ENCODE results near the gene PAQR8.
"Not testable (repeated sequence)": the region's sequence is repeated elsewhere in the genome, so short reads cannot be mapped to it uniquely, and the experiment has no call there.

The PAQR8 gene

GRCh38 chr6:52424513-52424912, 62.6 kb downstream of the PAQR8 start:
- no peaks in the 10 kb centered on the region for H4K20me1 ChIP-seq (ENCODE audit: insufficient read depth, low read length)
- no peak overlapping the region for H3K4me2 ChIP-seq (ENCODE audit: low read length)
- no peaks in the 10 kb centered on the region for H3K36me3 ChIP-seq (replicated peaks; ENCODE audit: low read depth, low read length)
- H3K4me3 ChIP-seq (ENCODE audit: low read length), result no peak overlapping the region
- H3K79me2 ChIP-seq (ENCODE audit: low read length), result no peaks in the 10 kb centered on the region
- H3K4me1 ChIP-seq (ENCODE audit: low read length), result peaks cover 36% of the 10 kb centered on the region
- H3K9me3 ChIP-seq (ENCODE audit: insufficient read depth, low read length), result no peaks in the 10 kb centered on the region
- no peak overlapping the region for H3K9ac ChIP-seq (ENCODE audit: low read length)
- peaks cover 3% of the 10 kb centered on the region; the same call in 1 of the 2 replicates for H3K27me3 ChIP-seq (ENCODE audit: low read depth, low read length)
- H2AFZ ChIP-seq (ENCODE audit: low read depth, low read length), result no peak overlapping the region
- no peak overlapping the region for H3K27ac ChIP-seq (ENCODE audit: low read length)
- no peak for TF ChIP-seq CTCF (IDR thresholded peaks at IDR 0.05; ENCODE audit: low read depth, low read length)
- no peak for TF ChIP-seq EZH2phosphoT487 (IDR thresholded peaks at IDR 0.05; ENCODE audit: low read depth)

- H3K27ac ChIP-seq (ENCODE audit: low read length), result no peak overlapping the region
- H3K9ac ChIP-seq (ENCODE audit: low read length), result no peak overlapping the region
- H3K9me3 ChIP-seq (ENCODE audit: insufficient read depth, low read length), result no peaks in the 10 kb centered on the region
- peaks cover 28% of the 10 kb centered on the region for H3K4me1 ChIP-seq (ENCODE audit: low read length)
- no peaks in the 10 kb centered on the region for H3K27me3 ChIP-seq (ENCODE audit: low read depth, low read length)
- no peaks in the 10 kb centered on the region for H3K36me3 ChIP-seq (replicated peaks; ENCODE audit: low read depth, low read length)
- TF ChIP-seq EZH2phosphoT487 (IDR thresholded peaks at IDR 0.05; ENCODE audit: low read depth), result no peak
- TF ChIP-seq CTCF (IDR thresholded peaks at IDR 0.05; ENCODE audit: low read depth, low read length), result no peak
- no peaks in the 10 kb centered on the region for H4K20me1 ChIP-seq (ENCODE audit: insufficient read depth, low read length)
- no peak overlapping the region for H3K4me3 ChIP-seq (ENCODE audit: low read length)
- H3K79me2 ChIP-seq (ENCODE audit: low read length), result no peaks in the 10 kb centered on the region
- peak overlapping the region; percentile 33 for H3K4me2 ChIP-seq (ENCODE audit: low read length)
- H2AFZ ChIP-seq (ENCODE audit: low read depth, low read length), result no peak overlapping the region
Observed at GRCh38 chr6:52426667-52427066, 64.7 kb downstream of the PAQR8 start.

- not testable (repeated sequence) for H3K4me2 ChIP-seq (ENCODE audit: low read length); H3K4me3 ChIP-seq (ENCODE audit: low read length); H3K9me3 ChIP-seq (ENCODE audit: insufficient read depth, low read length); H4K20me1 ChIP-seq (ENCODE audit: insufficient read depth, low read length); H3K9ac ChIP-seq (ENCODE audit: low read length); H3K36me3 ChIP-seq (replicated peaks; ENCODE audit: low read depth, low read length); H3K79me2 ChIP-seq (ENCODE audit: low read length); H3K27me3 ChIP-seq (ENCODE audit: low read depth, low read length); H2AFZ ChIP-seq (ENCODE audit: low read depth, low read length); H3K27ac ChIP-seq (ENCODE audit: low read length)
- H3K4me1 ChIP-seq (ENCODE audit: low read length), result peaks cover 10% of the 10 kb centered on the region
Observed at GRCh38 chr6:52433294-52433693, 71.3 kb downstream of the PAQR8 start.

- Histone ChIP-seq H3K27me3 (ENCODE audit: low read depth, low read length) (no peaks in the 10 kb centered on the region), H3K36me3 (replicated peaks; ENCODE audit: low read depth, low read length) (peaks cover 2% of the 10 kb centered on the region), H4K20me1 (ENCODE audit: insufficient read depth, low read length) (no peaks in the 10 kb centered on the region), H3K27ac (ENCODE audit: low read length) (no peak overlapping the region), H3K79me2 (ENCODE audit: low read length) (no peaks in the 10 kb centered on the region), H3K9me3 (ENCODE audit: insufficient read depth, low read length) (no peaks in the 10 kb centered on the region), H3K4me2 (ENCODE audit: low read length) (no peak overlapping the region), H2AFZ (ENCODE audit: low read depth, low read length) (no peak overlapping the region), H3K4me1 (ENCODE audit: low read length) (peaks cover 10% of the 10 kb centered on the region), H3K9ac (ENCODE audit: low read length) (no peak overlapping the region), H3K4me3 (ENCODE audit: low read length) (no peak overlapping the region)
- TF ChIP-seq CTCF (IDR thresholded peaks at IDR 0.05; ENCODE audit: low read depth, low read length) (no peak), EZH2phosphoT487 (IDR thresholded peaks at IDR 0.05; ENCODE audit: low read depth) (no peak)
Observed at GRCh38 chr6:52435345-52435744, 73.4 kb downstream of the PAQR8 start.

GRCh38 chr6:52438926-52439325, 77.0 kb downstream of the PAQR8 start:
- Histone ChIP-seq H3K4me1 (ENCODE audit: low read length) (peaks cover 10% of the 10 kb centered on the region), H3K79me2 (ENCODE audit: low read length) (no peaks in the 10 kb centered on the region), H4K20me1 (ENCODE audit: insufficient read depth, low read length) (no peaks in the 10 kb centered on the region), H3K9ac (ENCODE audit: low read length) (no peak overlapping the region), H3K9me3 (ENCODE audit: insufficient read depth, low read length) (no peaks in the 10 kb centered on the region), H3K27me3 (ENCODE audit: low read depth, low read length) (no peaks in the 10 kb centered on the region), H3K36me3 (replicated peaks; ENCODE audit: low read depth, low read length) (peaks cover 2% of the 10 kb centered on the region), H3K27ac (ENCODE audit: low read length) (no peak overlapping the region), H3K4me2 (ENCODE audit: low read length) (no peak overlapping the region), H2AFZ (ENCODE audit: low read depth, low read length) (no peak overlapping the region), H3K4me3 (ENCODE audit: low read length) (no peak overlapping the region)
- TF ChIP-seq CTCF (IDR thresholded peaks at IDR 0.05; ENCODE audit: low read depth, low read length), result no peak
- TF ChIP-seq EZH2phosphoT487 (IDR thresholded peaks at IDR 0.05; ENCODE audit: low read depth), result no peak
